Hematopoietic multipotent progenitor cell treated with erythropoietin and hydrocortisone succinate and interleukin-3 and kit ligand, for 15 days (in vitro differentiated cells): ENCODE measurements around the gene BPGM.
"Not testable (repeated sequence)": the region's sequence is repeated elsewhere in the genome, so short reads cannot be mapped to it uniquely, and the experiment has no call there.

ENCODE experiments used
- DNase-seq: peaks from one replicate; pipeline ENCODE4 v3.0.0-alpha.2; 2015; ENCODE audit warnings: low spot score

The BPGM gene

DNA sequence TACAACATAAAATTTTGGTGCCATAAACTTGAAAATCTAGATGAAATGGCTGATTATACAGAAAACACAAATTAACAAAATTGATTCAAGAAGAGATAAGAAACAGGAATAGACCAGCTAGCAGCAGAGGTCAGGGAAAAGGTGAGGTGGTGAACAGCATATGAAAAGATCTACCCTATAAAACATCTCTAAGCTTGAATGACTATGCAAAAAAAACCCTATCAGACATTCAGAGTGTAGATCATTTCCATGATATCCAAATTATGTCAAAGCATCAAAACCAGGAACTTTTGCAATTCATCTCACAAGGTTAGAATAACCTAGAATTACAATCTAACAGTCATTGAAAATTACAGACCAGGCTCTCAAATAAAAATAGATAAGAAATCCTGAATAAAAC lies 14.6 kb upstream of the BPGM start:
- no peak for DNase-seq

DNA sequence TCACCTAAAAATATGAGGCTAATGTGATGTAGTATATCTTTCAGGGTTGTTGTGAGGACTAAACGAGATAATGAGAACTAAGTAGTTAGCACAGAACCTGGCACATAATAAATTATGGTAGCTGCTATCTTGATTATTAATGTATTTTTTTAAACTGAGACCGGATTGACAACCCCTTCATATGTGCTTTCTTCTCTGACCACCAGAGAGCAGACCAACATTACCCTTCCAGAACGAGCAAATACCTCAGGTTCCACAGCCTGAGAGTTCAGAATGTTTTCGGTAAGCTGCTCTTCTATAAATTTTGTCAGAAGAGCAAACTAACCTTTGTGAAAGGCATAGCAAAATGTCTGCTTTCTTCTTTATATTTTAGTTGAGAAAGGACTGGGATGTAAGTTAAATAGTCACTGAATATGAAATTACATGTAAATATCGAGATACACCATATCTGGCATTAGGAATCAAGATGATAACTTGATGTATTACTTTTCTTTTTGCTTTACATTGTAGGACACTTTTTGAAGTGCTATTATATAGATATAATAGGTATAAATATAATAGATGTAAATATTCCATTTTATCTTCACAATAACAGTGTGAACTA lies 13.6 kb upstream of the BPGM start:
- DNase-seq: peak; percentile 82

DNA sequence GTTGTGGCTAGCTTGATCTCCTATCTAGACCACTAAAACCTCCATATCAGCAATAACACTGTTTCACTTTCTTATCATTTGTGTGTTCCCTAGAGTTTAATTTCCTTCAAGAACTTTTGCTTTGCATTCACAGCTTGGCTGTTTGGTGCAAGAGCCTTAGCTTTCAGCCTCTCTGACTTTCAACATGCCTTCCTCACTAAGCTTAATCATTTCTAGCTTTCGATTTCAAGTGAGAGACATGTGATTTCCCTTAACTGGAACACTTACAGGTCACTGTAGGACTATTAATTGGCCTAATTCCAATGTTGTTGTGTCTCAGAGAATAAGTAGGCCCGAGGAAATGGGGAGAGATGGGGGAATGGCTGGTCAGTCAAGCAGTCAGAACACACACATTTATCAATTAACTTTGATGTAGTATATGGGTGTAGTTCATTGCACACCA lies 10.6 kb upstream of the BPGM start:
- DNase-seq: peak; percentile 42

DNA sequence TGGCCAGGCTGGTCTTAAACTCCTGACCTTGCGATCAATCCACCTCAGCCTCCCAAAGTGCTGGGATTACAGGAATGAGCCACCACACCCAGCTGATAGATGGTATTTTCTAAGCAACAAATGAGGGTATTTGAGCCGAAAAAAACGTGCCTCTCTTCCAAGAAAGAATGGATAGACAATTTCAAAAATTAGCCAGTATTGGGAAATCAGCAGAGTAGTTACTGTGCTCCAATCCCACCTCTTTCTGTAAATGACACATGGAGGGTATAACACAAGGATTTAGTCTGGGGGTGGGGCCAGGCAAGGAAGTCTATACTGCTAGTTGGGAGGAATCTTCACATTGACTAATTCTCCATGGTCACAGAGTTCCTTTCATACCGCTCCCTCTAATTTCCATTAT lies 9.2 kb upstream of the BPGM start:
- DNase-seq: no peak

DNA sequence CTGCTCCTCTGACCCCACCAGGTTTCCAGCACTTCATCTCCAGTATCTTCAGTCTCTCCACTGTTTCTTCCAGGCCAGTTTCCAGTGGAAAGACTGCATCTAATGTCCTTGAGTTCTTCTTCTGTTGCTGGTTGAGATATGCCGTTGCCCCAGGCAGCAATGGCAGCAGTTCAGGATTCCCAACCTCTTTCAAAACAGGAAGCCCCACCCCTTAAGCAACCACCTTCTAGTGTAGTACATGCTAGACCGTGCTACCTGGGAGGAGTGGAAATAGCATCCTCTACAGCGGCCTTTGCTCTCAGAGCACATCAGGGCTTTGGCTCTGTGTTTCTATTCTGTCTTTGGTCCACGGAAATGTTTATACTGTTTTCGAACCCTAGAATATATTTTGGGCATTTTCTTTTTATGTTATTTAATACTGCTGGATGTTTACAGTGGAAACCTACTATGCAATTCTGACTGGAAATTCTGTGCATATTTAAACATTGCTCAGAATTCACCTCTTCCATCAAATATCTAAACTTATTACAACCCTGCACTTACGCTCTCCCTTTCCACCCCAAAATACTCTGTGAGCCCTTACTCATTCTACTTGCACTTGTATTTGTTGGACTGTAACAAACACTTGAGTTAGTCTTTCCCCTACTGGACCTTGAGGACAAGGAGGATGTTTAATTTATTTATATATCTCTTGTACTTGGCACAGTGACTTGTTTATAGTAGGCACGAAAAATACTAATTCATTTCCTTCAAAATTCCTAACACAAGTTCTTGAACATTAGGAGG lies 8.5 kb upstream of the BPGM start:
- no peak for DNase-seq

DNA sequence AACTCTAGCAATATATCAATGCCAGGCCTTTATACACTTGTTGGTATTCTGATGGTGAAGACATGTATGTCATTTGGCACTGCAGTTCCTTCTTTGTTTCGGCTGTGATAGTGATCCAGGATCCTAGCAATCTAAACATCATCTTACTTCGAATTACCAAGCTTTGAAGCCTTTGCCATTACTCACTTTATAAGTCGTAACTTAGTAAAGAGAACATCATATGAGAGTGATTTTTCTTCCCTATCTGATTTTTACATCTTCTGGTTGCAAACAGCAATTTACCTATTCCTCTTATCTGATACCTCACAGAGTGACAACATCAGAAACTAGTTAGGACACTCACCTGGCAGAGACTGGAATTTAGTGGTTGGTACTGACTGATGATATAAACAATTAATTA lies 7.6 kb upstream of the BPGM start:
- no peak for DNase-seq

DNA sequence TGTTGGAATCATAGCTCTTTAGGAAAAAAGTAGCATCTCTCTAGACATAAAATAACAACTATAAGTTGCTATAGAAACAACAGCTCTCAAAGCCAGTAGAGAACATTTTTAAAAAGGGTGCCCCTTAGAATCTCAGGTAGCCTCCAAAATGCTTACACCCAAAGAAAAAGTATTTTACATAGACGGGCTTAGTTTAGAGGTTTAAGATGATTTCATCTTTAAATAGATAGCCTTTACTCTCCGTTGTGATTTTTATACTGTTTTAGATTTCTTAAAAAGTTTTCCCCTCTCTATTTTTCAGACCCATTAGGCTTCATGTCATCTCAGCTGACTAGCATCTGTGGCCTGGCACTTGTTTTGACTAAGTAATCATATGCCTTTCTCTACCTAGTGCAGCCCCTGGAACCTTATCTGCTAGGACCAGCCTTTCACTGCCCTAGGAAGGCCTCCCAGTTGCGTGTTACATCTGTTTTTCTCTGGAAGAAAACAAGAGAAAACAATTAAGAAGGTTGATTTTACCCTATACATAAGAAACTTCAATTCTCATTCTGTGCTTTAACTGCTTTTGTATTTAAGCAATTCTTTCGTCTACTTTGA lies 6.9 kb upstream of the BPGM start:
- peak; percentile 93 for DNase-seq

DNA sequence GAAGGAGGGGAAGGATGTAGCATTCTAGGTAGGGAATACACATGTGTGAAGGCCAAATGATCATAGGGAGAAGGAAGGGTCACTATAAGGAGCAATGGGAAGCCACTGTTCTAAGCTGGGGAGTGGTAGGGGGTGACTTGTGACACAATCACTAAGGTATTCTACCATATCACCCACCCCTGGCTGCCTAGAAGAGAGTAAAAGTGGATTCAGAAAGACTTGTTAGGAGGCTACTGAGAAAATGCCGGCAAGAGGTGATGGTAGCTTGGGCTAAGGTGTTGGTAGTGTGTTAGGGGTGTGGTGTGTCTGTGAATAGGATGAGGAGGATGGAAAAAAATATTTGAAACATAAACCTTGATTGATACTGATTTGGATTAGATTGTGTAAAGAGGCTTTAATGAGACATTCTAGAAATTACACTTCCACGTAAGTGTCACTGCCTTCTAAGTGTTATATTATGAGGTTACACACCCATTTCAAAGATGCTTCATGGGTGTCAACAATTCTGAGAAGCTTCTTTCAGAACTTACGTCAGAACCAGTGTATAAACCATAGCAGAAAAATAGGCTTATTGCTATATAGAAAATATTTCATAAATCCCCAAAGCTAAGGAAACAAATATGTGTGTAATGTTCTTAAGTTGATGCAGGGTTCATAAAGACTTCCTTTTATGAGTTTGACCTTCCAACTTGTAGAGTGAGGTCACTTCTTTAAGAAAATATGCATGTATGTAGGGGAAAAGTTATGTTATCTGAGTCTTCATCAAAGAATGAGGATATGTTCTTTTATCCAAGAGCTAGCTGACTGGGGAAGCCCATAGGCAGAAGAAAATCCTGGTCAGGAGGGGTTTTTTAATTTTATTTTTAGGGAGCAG lies 5.6 kb upstream of the BPGM start:
- no peak for DNase-seq

DNA sequence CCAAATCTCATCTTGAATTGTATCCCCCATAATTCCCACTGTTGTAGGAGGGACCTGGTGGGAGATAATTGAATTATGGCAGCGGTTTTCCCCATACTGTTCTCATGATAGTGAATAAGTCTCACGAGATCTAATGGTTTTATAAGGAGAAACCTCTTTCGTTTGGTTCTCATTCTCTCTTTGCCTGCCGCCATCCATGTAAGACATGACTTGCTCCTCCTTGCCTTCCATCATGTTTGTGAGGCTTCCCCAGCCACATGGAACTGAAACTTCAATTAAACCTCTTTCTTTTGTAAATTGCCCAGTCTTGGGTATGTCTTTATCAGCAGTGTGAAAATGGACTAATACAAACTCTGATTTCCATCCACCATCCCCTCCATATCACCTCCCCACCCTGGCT lies 4.7 kb upstream of the BPGM start:
- not testable (repeated sequence) for DNase-seq

DNA sequence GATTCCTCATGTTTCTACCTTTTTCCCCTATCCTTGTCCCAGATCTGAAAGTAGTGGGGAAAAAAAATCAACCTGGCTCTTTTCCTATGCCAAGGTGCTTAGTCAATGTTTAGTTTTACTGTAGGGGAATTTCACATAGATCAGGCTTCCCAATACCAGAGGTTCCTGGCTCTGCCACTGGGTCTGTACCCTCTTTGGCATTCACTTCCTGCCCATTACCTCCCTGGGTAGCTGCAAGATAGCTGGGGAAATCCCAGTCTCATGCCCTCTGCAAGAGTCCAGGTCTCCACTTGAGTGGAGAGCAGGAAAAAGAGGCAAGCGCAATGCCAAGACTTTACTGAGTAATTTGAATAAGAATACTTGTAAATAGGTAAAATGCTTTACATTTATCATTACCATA lies 3.5 kb upstream of the BPGM start:
- DNase-seq: no peak

DNA sequence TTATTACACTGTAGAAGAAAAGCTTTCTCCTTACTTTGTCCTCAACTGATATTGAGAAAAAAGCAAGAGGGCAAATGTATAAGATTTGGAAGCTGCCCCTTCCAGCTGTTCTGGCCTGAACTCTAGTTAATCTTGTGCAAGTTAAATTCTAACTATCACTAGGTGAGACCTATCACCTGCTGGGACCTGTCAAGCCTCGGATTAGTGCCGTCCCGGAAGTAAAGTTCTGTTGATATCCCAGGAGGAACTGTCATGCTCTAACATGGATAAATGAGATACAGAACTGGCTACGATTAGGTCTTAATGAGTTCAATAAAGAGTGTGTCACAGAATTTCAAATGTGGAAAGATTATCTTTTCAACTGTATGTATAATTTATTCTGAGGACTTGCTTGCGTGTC lies 1.2 kb upstream of the BPGM start:
- no peak for DNase-seq

DNA sequence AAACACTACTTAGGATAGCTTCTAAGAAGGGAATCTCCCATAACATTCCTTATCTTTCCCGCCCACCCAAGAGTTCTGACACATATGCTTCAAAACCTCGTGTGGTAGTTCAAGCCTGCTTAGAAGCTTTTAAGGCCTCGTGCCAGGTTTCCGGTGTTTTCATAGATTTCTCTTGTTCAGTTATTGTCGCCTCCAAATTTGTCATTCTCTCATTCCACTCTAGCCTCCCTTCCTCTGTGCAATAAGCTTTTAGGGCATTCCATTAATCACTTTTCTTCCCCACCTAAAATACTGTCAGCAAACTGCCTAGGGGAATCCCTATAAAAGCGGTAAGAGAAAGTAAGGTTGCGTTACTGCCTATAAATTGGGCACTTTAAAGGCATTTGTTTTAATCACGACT lies 718 bp upstream of the BPGM start:
- DNase-seq: peak; percentile 45

DNA sequence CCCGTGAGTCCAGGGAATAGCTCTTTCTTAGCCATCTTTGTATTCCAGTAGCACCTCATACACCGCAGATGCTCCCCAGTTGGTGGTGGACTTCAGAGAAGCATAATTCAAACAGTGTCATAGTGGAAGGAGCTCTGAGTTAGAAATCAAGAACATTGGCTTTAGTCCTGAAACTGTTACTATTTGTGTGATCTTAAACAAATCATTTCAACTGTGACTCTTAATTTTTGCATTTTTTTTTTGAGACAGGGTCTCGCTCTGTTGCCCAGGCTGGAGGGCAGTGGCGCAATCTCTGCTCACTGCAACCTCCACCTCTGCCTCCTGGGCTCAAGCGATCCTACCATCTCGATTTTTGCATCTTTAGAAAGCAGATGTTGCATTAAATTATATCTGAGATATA lies 1.8 kb downstream of the BPGM start:
- no peak for DNase-seq

DNA sequence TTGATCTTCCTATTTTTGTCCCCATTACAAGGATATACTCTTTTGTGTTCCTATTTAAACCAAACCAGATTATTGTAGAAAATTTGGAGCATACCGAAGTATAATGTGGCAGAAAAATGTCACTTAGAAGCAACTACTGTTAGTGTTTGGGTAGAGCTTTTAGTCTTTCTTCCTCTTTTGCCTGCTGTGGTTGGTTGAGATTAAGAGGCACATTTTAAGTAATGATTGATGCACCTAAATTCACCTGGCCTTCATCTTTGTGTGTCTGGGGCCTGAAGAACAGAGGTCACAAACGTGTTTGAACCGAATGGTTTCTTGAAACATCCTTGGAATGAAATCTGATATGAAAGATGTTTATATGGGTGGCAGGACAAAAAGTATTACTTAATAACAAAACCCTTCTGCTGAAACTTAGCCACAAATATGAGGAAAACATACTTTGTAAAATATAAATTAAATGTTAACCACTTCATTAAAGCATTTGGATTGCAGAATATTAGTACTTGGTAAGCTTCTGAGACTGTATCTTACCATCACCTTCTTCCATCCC lies 2.6 kb downstream of the BPGM start:
- no peak for DNase-seq

DNA sequence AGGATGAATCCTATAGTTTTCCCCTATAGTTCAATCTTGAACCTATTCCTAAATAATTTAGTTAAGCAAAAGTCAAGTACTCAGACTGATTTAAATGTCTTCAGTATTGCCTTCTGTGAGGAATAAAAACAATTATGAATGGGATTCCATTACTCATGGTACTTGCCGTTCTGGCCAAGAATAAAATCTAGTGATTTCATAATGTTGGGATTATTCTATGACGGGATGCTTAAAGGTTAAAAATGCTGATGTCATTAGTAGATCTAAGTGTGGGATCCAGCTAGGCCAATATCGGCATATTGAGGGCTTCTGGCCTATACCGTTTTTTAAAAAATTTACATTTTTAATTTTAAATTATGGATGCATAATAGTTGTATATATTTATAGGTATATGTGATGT lies 5.3 kb downstream of the BPGM start:
- no peak for DNase-seq

DNA sequence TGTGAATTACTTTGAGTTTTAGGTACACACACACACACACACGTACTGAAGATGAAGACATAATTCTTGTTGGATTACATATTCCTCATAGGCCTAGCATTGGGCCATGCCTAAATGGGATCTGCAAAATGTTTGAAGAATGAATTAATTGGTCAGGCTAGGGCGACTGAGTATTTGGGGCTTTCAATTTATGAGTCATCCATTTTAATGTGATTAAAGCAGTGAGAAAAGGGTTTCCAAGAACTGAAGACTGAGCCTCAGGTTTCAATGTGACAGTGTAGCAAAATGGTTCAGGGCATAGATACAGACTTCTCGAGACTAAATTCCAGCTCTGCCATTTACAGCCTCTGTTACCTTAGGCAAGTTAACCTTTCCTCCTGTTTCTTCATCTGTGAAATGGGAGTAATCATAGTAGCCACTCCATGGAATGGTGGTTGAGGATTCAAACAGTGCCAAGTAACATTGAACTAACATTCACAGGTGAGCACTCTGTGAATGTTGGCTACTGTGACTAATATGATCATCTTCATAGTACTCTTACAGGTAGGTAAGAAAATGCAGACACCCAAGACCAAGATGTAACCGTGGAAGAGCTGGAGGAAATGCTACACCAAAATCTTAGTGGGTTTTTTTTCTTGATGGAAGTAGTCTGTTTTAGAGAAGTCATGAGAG lies 7.6 kb downstream of the BPGM start:
- DNase-seq: no peak

DNA sequence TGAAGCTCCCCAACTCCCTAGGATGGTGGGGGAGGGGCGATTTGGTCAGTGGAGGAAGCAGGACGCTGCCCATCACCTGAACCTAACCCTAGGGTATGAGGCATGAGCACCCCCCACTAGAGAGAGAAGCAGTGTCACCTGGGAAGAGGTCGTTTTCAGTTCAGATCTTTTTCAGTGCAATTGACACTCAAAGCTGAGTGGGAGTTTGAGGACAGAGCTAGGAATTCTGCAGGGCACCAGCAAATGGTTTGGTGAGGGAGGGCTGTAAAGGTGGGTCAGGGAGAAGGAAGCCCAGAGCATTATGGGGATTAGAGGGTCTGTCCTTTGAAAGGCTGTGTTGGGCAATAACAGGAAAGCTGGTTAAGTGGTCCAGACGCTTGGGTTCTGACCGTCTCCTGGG lies 10.9 kb downstream of the BPGM start:
- no peak for DNase-seq

DNA sequence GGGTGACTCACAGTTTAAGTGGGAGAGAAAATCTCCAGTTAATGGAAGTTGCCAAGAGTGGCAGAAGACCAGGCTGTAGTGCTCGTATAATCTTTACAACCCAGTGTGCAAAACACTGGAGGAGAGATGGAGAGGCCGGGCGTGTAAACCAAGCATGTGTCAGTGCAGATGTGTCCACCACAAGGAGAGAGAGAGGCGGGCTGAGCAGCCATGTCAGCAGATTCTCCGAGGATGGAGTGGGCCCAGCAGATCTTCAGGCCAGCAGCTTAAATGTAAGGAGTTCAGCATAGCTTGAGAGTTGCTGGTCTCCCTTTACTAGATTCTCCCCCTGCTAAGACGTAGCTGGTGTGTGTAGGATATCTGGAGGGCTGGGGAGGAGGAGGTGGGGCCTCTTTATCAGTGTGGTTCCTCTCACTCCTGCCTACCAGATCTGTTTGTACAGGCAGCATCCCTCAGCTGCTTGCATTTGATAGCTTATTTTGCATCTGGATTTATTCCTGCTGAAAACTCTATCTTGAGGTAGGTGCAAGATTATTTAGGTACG lies 13.7 kb downstream of the BPGM start:
- DNase-seq: peak; percentile 80

DNA sequence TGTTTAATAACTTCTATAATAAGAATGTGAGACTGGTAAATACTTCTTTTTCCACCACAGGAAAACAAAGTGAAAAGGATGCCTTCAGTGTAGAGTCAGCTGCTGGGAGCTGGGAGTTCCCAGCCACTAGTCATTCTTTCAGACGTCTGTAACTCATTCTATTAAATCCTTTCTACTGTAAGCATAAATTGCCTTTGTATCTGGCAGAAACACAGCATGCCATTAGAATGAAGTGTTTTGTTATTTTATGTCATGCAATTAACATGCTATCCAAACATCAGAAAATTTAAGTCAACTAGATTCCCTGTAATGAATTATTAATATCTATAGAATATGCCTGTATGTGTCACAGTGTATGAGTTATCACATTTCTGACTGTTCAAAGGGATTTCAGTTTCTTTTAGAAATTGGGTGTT lies 14.3 kb downstream of the BPGM start:
- no peak for DNase-seq

DNA sequence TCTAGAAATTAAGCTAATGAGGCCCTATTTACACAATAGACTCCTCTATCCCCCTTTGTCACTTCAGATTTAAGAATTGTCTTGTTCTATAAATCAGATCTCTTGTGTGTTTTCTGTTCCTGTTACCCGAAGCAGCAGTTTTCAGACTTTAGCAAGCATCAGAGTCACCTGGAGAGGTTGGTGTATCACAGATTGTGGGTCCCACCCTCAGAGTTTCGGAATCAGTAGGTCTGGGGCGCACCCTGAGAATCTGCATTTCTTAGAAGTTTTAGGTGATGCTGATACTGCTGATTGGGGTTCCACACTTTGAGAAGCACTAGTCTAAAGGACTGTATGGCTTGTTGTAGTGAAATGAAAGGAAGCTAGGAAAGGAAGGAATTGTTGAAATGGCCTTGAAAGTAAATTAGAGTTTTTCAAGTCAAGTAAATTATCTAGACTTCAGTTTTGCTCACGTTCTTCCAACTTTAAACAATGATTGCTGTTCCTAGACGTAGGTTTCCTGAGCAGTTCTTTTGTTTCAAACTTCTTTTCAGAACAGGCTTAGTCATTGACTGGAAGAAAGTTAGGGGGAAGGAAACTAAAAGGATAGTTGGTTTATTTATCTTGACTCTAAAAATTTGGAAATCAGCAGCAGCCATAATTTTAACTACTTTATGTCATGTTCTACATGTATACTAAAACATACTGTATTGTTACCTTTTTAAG lies 15.7 kb downstream of the BPGM start:
- no peak for DNase-seq

DNA sequence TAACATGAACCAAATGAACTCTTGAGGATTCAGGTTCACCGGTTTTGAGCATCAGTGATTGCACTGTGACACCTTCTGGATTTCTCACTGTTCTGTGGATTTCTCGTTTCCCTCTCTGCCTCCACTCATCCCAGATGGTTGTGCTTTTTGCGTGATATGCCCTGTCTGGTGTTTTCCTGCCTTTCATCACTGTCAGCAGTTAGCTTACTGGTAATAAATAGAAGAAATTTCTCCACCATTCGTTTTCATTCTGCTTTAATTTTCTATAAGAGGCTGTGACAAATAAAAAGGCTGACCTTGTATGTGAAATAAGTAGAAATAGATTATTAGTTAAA lies 16.2 kb downstream of the BPGM start:
- no peak for DNase-seq
